T-helper 22 cell (primary cell): ENCODE results near the gene TST.
A peak's percentile ranks its signal among the peaks of the same experiment; 100 is the strongest.

Source experiments
- DNase-seq: peaks from one replicate; pipeline ENCODE4 v3.0.0-alpha.2; 2020; ENCODE audit warnings: low read depth

The TST gene

GRCh38 chr22:36982136-36982535 is 37.1 kb downstream of the TST start:
- DNase-seq = no peak

- DNase-seq = no peak
Measured at GRCh38 chr22:36981247-36981775, 37.9 kb downstream of the TST start.

- no peak for DNase-seq
Measured at GRCh38 chr22:36979016-36979910, 40.0 kb downstream of the TST start.

GRCh38 chr22:36977947-36978660 is 41.1 kb downstream of the TST start:
- DNase-seq = peak; percentile 78

- DNase-seq = peak; percentile 53
Measured at GRCh38 chr22:36977401-36977861, 41.8 kb downstream of the TST start.

- no peak for DNase-seq
Measured at GRCh38 chr22:36976606-36977005, 42.6 kb downstream of the TST start.

- DNase-seq = no peak
Measured at GRCh38 chr22:36971341-36972125, 47.7 kb downstream of the TST start.

GRCh38 chr22:36968249-36968964 is 50.8 kb downstream of the TST start:
- DNase-seq = no peak

- DNase-seq = no peak
Measured at GRCh38 chr22:36966851-36967540, 52.3 kb downstream of the TST start.

- no peak for DNase-seq
Measured at GRCh38 chr22:36965696-36966095, 53.6 kb downstream of the TST start.

- DNase-seq = no peak
Measured at GRCh38 chr22:36964106-36964505, 55.1 kb downstream of the TST start.

GRCh38 chr22:36963302-36963701 is 55.9 kb downstream of the TST start:
- no peak for DNase-seq

- DNase-seq = no peak
Measured at GRCh38 chr22:36961626-36962025, 57.6 kb downstream of the TST start.
